Sigmoid colon (tissue), 7 donors: ENCODE data around the gene ACSL6. TPM values are rescaled to one million over a fixed set of nuclear protein-coding genes. Genes with fewer than 3 reads are reported as not detected.

Experiments
- DNase-seq: peaks from one replicate; pipeline ENCODE4 v3.0.0-alpha.2; 2019
- H3K27ac ChIP-seq, 4 donors: fragments of 200-600 bp; sonication (generic); one replicate each; pipeline ENCODE4 v1.5.1; 2016 to 2019; ENCODE audit warnings: mild to moderate bottlenecking in 1 of 4
- H3K27me3 ChIP-seq, 3 donors: fragments of 200-600 bp; sonication (generic); one replicate each; pipeline ENCODE4 v1.5.1; 2019; ENCODE audit warnings: mild to moderate bottlenecking in 1 of 3
- H3K36me3 ChIP-seq, 4 donors: fragments of 200-600 bp; sonication (generic); one replicate each; pipeline ENCODE4 v1.5.1; 2016 to 2019
- H3K4me1 ChIP-seq, 4 donors: fragments of 200-600 bp; sonication (generic); one replicate each; pipeline ENCODE4 v1.5.1; 2017 to 2019
- H3K4me3 ChIP-seq, 4 donors: fragments of 200-600 bp; sonication (generic); one replicate each; pipeline ENCODE4 v1.5.1; 2017 to 2019; ENCODE audit warnings: mild to moderate bottlenecking in 2 of 4, moderate library complexity in 1 of 4
- H3K9me3 ChIP-seq, 4 donors: fragments of 200-600 bp in 3 of 4; sonication (generic) in 3 of 4; one replicate each; pipeline versions ENCODE4 v1.5.1 to v1.6.1; 2013 to 2019
- EP300 ChIP-seq, 4 donors: sonication (generic); formaldehyde crosslinking; IDR thresholded peaks; one replicate each; pipeline ENCODE4 v1.6.1; 2017; ENCODE audit warnings: antibody characterized with exemption in 4 of 4
- POLR2A ChIP-seq, 2 donors: fragments of 450-650 bp; IDR thresholded peaks; one replicate each; pipeline ENCODE4 v1.6.1; 2016; ENCODE audit warnings: antibody characterized with exemption in 2 of 2, mild to moderate bottlenecking in 2 of 2, moderate library complexity in 2 of 2
- POLR2AphosphoS5 ChIP-seq, 4 donors: sonication (generic); formaldehyde crosslinking; IDR thresholded peaks; one replicate each; pipeline ENCODE4 v1.6.1; 2017; ENCODE audit warnings: antibody characterized with exemption in 4 of 4
- WGBS, 2 donors: extraction: QIAGEN DNeasy Blood & Tissue Kit; methylation state at CpG; one replicate each; pipeline ENCODE4 v1.1.7; 2013; 5-methylcytosine and 5-hydroxymethylcytosine counted together
- intact Hi-C: fragments of 100-400 bp; cut with DNase I; formaldehyde crosslinking; loops from one replicate; pipeline ENCODE4 v1.15.1; 2023
- polyA plus RNA-seq, 3 donors: library from polyadenylated mRNA; stranded (reverse); fragments of 200-250 nt; gene quantifications; one replicate each; pipeline ENCODE4 v1.2.3, GENCODE V29; 2013
- total RNA-seq, 4 donors: library from RNA; depleted of rRNA; stranded (reverse); fragments of >200 nt; gene quantifications; one replicate each; pipeline ENCODE4 v1.1.0, GENCODE V29; 2016
- TF ChIP-seq, protein P1 (sequence below), 4 experiments: fragments of 450-650 bp in 3 of 4; fragments of 200-600 bp in 1 of 4; IDR thresholded peaks; one replicate each; pipeline ENCODE4 v1.5.1; 2016 to 2019; ENCODE audit warnings: antibody characterized with exemption in 4 of 4, mild to moderate bottlenecking in 3 of 4, moderate library complexity in 2 of 4
- donor health status: healthy with polysubstance abuse.
- donor health status: Bipolar disorder and iron deficiency.
- donor health status: healthy.

ACSL6 gene
- total and polyA plus RNA-seq, 7 donors: 0.16 to 5.5 (median 1.8) TPM; not detected in 2

GRCh38 chr5:131968396-131968954 lies 43.0 kb downstream of the ACSL6 start:
- H3K27ac ChIP-seq: no peak overlapping the region
- intact Hi-C loops: no loop called here
- no peaks in the 10 kb centered on the region for H3K36me3 ChIP-seq
- no peak for DNase-seq
- 83 to 85% methylated on average over 5 of the region's 5 CpGs for whole genome bisulfite sequencing, 2 donors
- no peaks in the 10 kb centered on the region for H3K9me3 ChIP-seq
- no peak for TF ChIP-seq EP300 (IDR thresholded peaks at IDR 0.05)
- TF ChIP-seq POLR2A (IDR thresholded peaks at IDR 0.05): no peak
- no peak for TF ChIP-seq POLR2AphosphoS5 (IDR thresholded peaks at IDR 0.05)
- TF ChIP-seq, protein P1, sequence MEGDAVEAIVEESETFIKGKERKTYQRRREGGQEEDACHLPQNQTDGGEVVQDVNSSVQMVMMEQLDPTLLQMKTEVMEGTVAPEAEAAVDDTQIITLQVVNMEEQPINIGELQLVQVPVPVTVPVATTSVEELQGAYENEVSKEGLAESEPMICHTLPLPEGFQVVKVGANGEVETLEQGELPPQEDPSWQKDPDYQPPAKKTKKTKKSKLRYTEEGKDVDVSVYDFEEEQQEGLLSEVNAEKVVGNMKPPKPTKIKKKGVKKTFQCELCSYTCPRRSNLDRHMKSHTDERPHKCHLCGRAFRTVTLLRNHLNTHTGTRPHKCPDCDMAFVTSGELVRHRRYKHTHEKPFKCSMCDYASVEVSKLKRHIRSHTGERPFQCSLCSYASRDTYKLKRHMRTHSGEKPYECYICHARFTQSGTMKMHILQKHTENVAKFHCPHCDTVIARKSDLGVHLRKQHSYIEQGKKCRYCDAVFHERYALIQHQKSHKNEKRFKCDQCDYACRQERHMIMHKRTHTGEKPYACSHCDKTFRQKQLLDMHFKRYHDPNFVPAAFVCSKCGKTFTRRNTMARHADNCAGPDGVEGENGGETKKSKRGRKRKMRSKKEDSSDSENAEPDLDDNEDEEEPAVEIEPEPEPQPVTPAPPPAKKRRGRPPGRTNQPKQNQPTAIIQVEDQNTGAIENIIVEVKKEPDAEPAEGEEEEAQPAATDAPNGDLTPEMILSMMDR (IDR thresholded peaks at IDR 0.05): no peak
- no peak overlapping the region for H3K4me3 ChIP-seq
- H3K27me3 ChIP-seq: no peaks in the 10 kb centered on the region
- no peaks in the 10 kb centered on the region for H3K4me1 ChIP-seq

- Histone ChIP-seq H3K27me3 (no peaks in the 10 kb centered on the region), H3K27ac (no peak overlapping the region), H3K4me3 (no peak overlapping the region), H3K9me3 (no peaks in the 10 kb centered on the region), H3K36me3 (no peaks in the 10 kb centered on the region), H3K4me1 (no peaks in the 10 kb centered on the region)
- intact Hi-C loops: no loop called here
- DNase-seq: no peak
- WGBS, 2 donors: 92 to 98% methylated on average over 1 of the region's 1 CpG
- TF ChIP-seq POLR2AphosphoS5 (IDR thresholded peaks at IDR 0.05) (no peak), POLR2A (IDR thresholded peaks at IDR 0.05) (no peak), EP300 (IDR thresholded peaks at IDR 0.05) (no peak)
- TF ChIP-seq, protein P1 (IDR thresholded peaks at IDR 0.05): no peak
These were observed 44.9 kb downstream of the ACSL6 start for GRCh38 chr5:131966551-131966950.

- Histone ChIP-seq H3K36me3 (no peaks in the 10 kb centered on the region), H3K4me3 (no peak overlapping the region), H3K27ac (no peak overlapping the region), H3K27me3 (no peaks in the 10 kb centered on the region), H3K9me3 (no peaks in the 10 kb centered on the region), H3K4me1 (no peaks in the 10 kb centered on the region)
- no peak for DNase-seq
- 80 to 83% methylated on average over 6 of the region's 6 CpGs for WGBS, 2 donors
- TF ChIP-seq POLR2AphosphoS5 (IDR thresholded peaks at IDR 0.05) (no peak), EP300 (IDR thresholded peaks at IDR 0.05) (no peak), POLR2A (IDR thresholded peaks at IDR 0.05) (no peak)
- TF ChIP-seq, protein P1 (IDR thresholded peaks at IDR 0.05): no peak
- intact Hi-C loops: no loop called here
These were observed 45.5 kb downstream of the ACSL6 start for GRCh38 chr5:131965826-131966415.

DNA sequence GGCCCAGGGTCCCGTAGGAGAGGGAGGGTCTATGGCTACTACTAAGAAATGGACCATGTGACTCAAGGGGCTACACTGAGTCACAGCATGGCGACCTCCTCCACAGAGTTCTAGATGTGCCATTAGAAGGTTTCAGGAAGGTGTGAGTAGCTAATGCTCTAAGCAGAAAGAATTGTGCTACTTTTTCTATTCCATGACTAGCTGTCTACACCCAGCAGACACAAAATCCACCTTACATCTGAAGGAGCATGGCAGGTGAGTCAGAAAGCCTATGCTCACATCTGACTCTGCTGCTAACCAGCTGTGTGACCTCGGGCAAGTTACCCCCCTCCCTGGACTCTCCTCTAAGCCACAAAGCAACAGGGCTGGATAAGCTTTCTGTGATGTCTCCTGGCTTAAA lies 51.6 kb downstream of the ACSL6 start:
- no peaks in the 10 kb centered on the region for H3K27me3 ChIP-seq
- TF ChIP-seq EP300 (IDR thresholded peaks at IDR 0.05) (no peak), POLR2AphosphoS5 (IDR thresholded peaks at IDR 0.05) (no peak), POLR2A (IDR thresholded peaks at IDR 0.05) (no peak)
- TF ChIP-seq, protein P1 (IDR thresholded peaks at IDR 0.05): no peak
- DNase-seq: no peak
- no peaks in the 10 kb centered on the region for H3K4me1 ChIP-seq
- intact Hi-C loops: no loop called here
- no peak overlapping the region for H3K4me3 ChIP-seq
- no peaks in the 10 kb centered on the region for H3K9me3 ChIP-seq
- no peak overlapping the region for H3K27ac ChIP-seq
- H3K36me3 ChIP-seq: no peaks in the 10 kb centered on the region
- WGBS, 2 donors: 83 to 89% methylated on average over 3 of the region's 3 CpGs

DNA sequence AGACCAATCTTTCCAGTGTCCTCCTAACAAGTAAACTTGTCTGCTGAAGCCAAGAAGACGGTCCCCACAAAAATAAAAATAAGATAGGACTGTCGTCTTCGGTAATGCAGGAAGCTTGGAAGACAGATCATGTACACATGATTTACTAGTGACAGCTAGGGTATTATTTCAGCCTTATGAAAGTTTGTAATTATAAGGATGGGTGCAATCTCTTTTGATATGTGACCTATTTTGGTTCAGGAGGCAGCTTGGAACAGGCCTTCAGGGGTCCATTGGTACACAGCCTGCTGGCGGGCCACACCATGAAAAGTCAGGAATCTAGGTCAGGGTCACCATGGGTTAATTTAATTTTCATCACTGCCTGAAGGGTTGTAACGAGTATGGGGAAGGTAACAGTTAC lies 52.3 kb downstream of the ACSL6 start:
- DNase-seq: no peak
- Histone ChIP-seq H3K4me3 (no peak overlapping the region), H3K27ac (no peak overlapping the region), H3K27me3 (no peaks in the 10 kb centered on the region), H3K4me1 (no peaks in the 10 kb centered on the region), H3K9me3 (no peaks in the 10 kb centered on the region), H3K36me3 (no peaks in the 10 kb centered on the region)
- intact Hi-C loops: no loop called here
- WGBS, 2 donors: 92 to 94% methylated on average over 5 of the region's 5 CpGs
- TF ChIP-seq, protein P1 (IDR thresholded peaks at IDR 0.05): no peak
- TF ChIP-seq POLR2AphosphoS5 (IDR thresholded peaks at IDR 0.05) (no peak), EP300 (IDR thresholded peaks at IDR 0.05) (no peak), POLR2A (IDR thresholded peaks at IDR 0.05) (no peak)
